GM12878 (cell line): ENCODE results near the gene NES. TPM values are rescaled to one million over a fixed set of nuclear protein-coding genes. Genes with fewer than 3 reads are reported as not detected.

ENCODE experiments used
- BCL11A ChIP-seq: IDR thresholded peaks from 2 replicates; pipeline ENCODE4 v1.6.1; 2011; ENCODE audit warnings: low read depth, low read length
- POLR2AphosphoS5 ChIP-seq: IDR thresholded peaks from 2 replicates; pipeline ENCODE4 v1.6.1; 2011; ENCODE audit warnings: mild to moderate bottlenecking, low read length, inconsistent platforms
- TCF3 ChIP-seq: IDR thresholded peaks from 2 replicates; pipeline ENCODE4 v1.6.1; 2012; ENCODE audit warnings: low read depth, mild to moderate bottlenecking, low read length, borderline replicate concordance; ENCODE audit not compliant: insufficient read depth
- polyA plus RNA-seq, 11 experiments: library from polyadenylated mRNA; depleted of rRNA in 4 of 11; unstranded in 6 of 11; stranded (reverse) in 5 of 11; fragments of >200 nt; fragmentation: Nextera tagmentation in 4 of 11; fragmentation: Illumina TruSeq in 1 of 11; extraction: Ambion mirVana in 4 of 11; extraction: Trizol in 1 of 11; gene quantifications; 1 replicate in 1 of 11; 2 replicates in 10 of 11; pipeline versions ENCODE4 v1.2.1 to v1.2.3, GENCODE V29; 2011 to 2016; ENCODE audit warnings: inconsistent platforms in 2 of 11, missing spikeins in 2 of 11, low read depth in 1 of 11
- total RNA-seq, 4 experiments: library from RNA; depleted of rRNA in 3 of 4; stranded (reverse); fragments of >200 nt in 3 of 4; fragmentation: Illumina TruSeq in 1 of 4; extraction: Trizol in 1 of 4; gene quantifications; 2 replicates each; pipeline versions ENCODE4 v1.2.1 to v1.2.3, GENCODE V29; 2013 to 2021
- TF ChIP-seq, protein P1 (sequence below): IDR thresholded peaks from 2 replicates; pipeline ENCODE4 v1.6.1; 2012; ENCODE audit warnings: improper control_type of control experiment, low read depth, low read length; ENCODE audit not compliant: insufficient replicate concordance
- TF ChIP-seq, protein P2 (sequence below): fragments of 150-350 bp; IDR thresholded peaks from 2 replicates; pipeline ENCODE4 v1.6.1; 2016; ENCODE audit warnings: low read depth, low read length

NES gene
- total and polyA plus RNA-seq, 10 of the 15 experiments (the other 5 are each of a cell fraction or from before 2014, with no cell fraction given), result under 0.01 to 0.15 (median 0.02) TPM; not detected in 4

DNA sequence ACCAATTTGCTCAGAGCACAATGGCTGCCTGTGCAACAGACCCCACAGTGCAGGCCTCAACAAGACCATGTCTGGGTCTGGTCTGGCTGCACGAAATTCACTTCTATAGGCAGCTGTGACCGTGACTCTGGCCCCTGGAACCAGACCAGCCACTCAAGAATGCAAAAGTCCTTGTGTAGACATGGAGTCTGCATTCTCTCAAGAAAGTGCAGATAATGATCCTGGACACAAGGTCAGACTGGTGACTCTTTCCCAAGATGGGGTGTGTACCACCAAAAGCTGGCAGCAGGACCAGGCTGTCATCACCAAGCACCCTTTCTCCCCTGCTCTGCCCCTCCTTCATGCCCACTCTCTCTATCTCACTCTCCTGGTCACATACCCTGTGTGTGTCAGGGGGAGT, 43.9 kb upstream of the NES start (continued):
- TF ChIP-seq, protein P1, sequence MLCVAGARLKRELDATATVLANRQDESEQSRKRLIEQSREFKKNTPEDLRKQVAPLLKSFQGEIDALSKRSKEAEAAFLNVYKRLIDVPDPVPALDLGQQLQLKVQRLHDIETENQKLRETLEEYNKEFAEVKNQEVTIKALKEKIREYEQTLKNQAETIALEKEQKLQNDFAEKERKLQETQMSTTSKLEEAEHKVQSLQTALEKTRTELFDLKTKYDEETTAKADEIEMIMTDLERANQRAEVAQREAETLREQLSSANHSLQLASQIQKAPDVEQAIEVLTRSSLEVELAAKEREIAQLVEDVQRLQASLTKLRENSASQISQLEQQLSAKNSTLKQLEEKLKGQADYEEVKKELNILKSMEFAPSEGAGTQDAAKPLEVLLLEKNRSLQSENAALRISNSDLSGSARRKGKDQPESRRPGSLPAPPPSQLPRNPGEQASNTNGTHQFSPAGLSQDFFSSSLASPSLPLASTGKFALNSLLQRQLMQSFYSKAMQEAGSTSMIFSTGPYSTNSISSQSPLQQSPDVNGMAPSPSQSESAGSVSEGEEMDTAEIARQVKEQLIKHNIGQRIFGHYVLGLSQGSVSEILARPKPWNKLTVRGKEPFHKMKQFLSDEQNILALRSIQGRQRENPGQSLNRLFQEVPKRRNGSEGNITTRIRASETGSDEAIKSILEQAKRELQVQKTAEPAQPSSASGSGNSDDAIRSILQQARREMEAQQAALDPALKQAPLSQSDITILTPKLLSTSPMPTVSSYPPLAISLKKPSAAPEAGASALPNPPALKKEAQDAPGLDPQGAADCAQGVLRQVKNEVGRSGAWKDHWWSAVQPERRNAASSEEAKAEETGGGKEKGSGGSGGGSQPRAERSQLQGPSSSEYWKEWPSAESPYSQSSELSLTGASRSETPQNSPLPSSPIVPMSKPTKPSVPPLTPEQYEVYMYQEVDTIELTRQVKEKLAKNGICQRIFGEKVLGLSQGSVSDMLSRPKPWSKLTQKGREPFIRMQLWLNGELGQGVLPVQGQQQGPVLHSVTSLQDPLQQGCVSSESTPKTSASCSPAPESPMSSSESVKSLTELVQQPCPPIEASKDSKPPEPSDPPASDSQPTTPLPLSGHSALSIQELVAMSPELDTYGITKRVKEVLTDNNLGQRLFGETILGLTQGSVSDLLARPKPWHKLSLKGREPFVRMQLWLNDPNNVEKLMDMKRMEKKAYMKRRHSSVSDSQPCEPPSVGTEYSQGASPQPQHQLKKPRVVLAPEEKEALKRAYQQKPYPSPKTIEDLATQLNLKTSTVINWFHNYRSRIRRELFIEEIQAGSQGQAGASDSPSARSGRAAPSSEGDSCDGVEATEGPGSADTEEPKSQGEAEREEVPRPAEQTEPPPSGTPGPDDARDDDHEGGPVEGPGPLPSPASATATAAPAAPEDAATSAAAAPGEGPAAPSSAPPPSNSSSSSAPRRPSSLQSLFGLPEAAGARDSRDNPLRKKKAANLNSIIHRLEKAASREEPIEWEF, result no peak
- TF ChIP-seq POLR2AphosphoS5 (no peak), TCF3 (no peak), BCL11A (no peak)
- TF ChIP-seq, protein P2, sequence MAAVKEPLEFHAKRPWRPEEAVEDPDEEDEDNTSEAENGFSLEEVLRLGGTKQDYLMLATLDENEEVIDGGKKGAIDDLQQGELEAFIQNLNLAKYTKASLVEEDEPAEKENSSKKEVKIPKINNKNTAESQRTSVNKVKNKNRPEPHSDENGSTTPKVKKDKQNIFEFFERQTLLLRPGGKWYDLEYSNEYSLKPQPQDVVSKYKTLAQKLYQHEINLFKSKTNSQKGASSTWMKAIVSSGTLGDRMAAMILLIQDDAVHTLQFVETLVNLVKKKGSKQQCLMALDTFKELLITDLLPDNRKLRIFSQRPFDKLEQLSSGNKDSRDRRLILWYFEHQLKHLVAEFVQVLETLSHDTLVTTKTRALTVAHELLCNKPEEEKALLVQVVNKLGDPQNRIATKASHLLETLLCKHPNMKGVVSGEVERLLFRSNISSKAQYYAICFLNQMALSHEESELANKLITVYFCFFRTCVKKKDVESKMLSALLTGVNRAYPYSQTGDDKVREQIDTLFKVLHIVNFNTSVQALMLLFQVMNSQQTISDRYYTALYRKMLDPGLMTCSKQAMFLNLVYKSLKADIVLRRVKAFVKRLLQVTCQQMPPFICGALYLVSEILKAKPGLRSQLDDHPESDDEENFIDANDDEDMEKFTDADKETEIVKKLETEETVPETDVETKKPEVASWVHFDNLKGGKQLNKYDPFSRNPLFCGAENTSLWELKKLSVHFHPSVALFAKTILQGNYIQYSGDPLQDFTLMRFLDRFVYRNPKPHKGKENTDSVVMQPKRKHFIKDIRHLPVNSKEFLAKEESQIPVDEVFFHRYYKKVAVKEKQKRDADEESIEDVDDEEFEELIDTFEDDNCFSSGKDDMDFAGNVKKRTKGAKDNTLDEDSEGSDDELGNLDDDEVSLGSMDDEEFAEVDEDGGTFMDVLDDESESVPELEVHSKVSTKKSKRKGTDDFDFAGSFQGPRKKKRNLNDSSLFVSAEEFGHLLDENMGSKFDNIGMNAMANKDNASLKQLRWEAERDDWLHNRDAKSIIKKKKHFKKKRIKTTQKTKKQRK, result no peak
- TF ChIP-seq, all 136 proteins: peak for 0
